Natural killer cell (primary cell): ENCODE results near the gene GALK1. TPM values are rescaled to one million over a fixed set of nuclear protein-coding genes. Genes with fewer than 3 reads are reported as not detected.

Source experiments
- ATAC-seq, 3 donors: fragments of 150-1000 bp in 2 of 3; fragments of 200-7000 bp in 1 of 3; cut with Tn5 transposase; 1 replicate in 1 of 3; 2 replicates in 2 of 3; pipeline ENCODE4 v1.10.0; 2021; ENCODE audit warnings: mild to moderate bottlenecking in 2 of 3, moderate library complexity in 2 of 3
- DNase-seq, 2 donors: peaks; one replicate each; pipeline versions ENCODE4 v3.0.0 to v3.0.0-alpha.2; 2013 to 2021; ENCODE audit warnings: mixed read lengths in 1 of 2
- H3K27ac ChIP-seq: one replicate; pipeline ENCODE4 v1.5.1; 2013; ENCODE audit warnings: mild to moderate bottlenecking, low read length
- H3K27me3 ChIP-seq: one replicate; pipeline ENCODE4 v1.6.1; 2013; ENCODE audit warnings: low read length; ENCODE audit not compliant: control insufficient read depth, insufficient read depth
- H3K36me3 ChIP-seq: one replicate; pipeline ENCODE4 v1.6.1; 2013; ENCODE audit warnings: low read length; ENCODE audit not compliant: control insufficient read depth, insufficient read depth
- H3K4me1 ChIP-seq: one replicate; pipeline ENCODE4 v1.6.1; 2013; ENCODE audit warnings: low read length; ENCODE audit not compliant: control insufficient read depth, insufficient read depth
- H3K4me3 ChIP-seq: one replicate; pipeline ENCODE4 v1.5.1; 2013; ENCODE audit warnings: low read length
- H3K9me3 ChIP-seq: one replicate; pipeline ENCODE4 v1.6.1; 2013; ENCODE audit warnings: low read length; ENCODE audit not compliant: control insufficient read depth, insufficient read depth
- H3K27ac Mint-ChIP-seq, 2 donors: one replicate each; pipeline ENCODE4 v1.8.0; 2022; ENCODE audit warnings: mild to moderate bottlenecking in 2 of 2, mixed read lengths in 2 of 2, moderate library complexity in 1 of 2
- H3K27me3 Mint-ChIP-seq, 2 donors: one replicate each; pipeline ENCODE4 v1.8.0; 2022; ENCODE audit warnings: low read depth in 2 of 2, mixed read lengths in 2 of 2
- H3K36me3 Mint-ChIP-seq: one replicate; pipeline ENCODE4 v1.8.0; 2022; ENCODE audit warnings: mixed read lengths
- H3K4me1 Mint-ChIP-seq, 2 donors: one replicate each; pipeline ENCODE4 v1.8.0; 2022; ENCODE audit warnings: mixed read lengths in 2 of 2
- H3K4me3 Mint-ChIP-seq: one replicate; pipeline ENCODE4 v1.8.0; 2022; ENCODE audit warnings: mild to moderate bottlenecking, moderate library complexity, mixed read lengths
- H3K9me3 Mint-ChIP-seq, 2 donors: one replicate each; pipeline ENCODE4 v1.8.0; 2022; ENCODE audit warnings: mixed read lengths in 2 of 2
- WGBS: methylation state at CpG from one replicate; pipeline ENCODE4 v1.1.7; 2013; ENCODE audit warnings: missing lambda C conversion rate; ENCODE audit not compliant: insufficient coverage; 5-methylcytosine and 5-hydroxymethylcytosine counted together
- intact Hi-C: fragments of 100-400 bp; cut with micrococcal nuclease; formaldehyde crosslinking; loops from one replicate; pipeline ENCODE4 v1.14.2; 2022
- total RNA-seq, 4 donors: library from RNA; stranded (reverse); fragments of 120-200 nt in 1 of 4; gene quantifications; one replicate each; pipeline versions ENCODE4 v1.2.3 to v1.2.4, GENCODE V29; 2013 to 2022
- TF ChIP-seq, protein P1 (sequence below): fragments of 200-600 bp; IDR thresholded peaks from one replicate; pipeline ENCODE4 v1.8.0; 2022; ENCODE audit warnings: antibody characterized with exemption

The GALK1 gene
- total RNA-seq, 3 donors from 2014 or later (not counting 1 experiment from before 2014, with no cell fraction given) = 11.9 to 15.9 (median 12.6) TPM

DNA sequence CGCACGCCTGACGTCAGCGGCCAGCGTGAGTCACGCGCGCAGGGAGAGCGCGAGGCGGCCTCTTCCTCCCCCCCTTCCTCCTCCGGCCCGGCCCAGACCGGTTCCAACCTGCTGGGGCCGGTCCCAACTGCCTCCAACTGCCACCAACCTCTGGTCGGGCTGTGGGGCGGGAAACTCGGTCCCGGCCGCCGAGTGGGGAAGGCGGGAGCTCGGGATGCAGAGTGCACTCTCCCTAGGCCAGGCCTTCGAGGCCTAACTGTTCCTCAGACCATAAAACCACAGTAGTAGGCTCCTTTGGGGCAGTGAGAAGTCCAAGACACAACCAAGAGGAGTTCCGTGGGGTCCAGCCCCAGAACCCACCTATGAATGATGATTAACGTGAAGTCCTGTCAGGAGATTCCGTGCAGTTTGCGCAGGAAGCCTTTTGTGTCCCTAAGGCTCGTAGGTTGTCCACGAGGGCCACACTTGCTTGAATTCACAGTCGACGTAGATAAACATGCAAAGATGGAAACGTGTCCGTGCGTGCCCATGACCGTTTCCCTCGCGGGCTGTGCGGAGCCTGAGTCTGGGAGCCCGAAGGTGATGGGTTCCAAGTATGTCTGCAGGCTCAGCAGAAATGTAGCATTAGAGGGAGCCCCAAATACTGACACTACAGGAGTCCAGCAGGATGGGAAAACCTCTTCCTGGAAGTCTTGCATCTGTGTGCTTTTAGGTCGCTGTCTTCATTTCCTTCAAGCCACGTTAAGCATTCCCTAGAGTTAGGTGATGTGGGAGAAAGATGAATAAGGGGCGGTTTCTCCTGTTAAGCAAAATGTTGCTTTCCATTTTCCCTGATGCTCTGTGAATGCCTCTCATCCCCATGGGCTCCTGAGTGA lies 20.3 kb upstream of the GALK1 start:
- peaks cover 36 to 40% of the 10 kb centered on the region in 2 donors for H3K4me1 Mint-ChIP-seq

DNA sequence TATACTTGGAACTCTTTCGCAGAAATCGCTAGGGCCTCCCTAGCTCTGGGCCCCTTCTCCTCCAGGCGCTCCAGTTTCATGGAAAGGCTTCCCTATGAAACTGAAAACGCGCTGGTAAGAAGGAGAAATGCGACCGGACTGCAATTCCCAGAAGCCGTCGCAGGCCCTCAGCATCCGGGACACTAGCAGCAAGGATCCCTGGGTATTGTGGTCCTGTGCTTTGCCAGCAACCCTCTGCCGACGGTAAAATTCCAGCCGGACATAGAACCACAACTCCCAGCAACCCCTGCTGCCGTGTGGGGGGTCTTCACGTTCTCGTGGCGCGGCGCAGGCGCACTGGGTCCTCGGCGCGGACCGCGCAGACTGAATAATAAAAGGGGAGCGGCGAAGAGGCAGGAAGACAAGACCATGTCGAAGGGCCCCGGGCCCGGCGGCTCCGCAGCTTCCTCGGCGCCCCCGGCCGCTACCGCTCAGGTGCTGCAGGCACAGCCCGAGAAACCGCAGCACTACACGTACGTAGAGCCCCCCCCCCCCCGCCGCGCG lies 19.6 kb upstream of the GALK1 start, which contains the start of gene UNK:
UNK (plus strand) TSS at position 334 of the 543 bp plus-strand sequence; CDS start at position 409, 75 bp downstream.
- Mint-ChIP-seq H3K27ac (peak within 1 kb of the TSS; percentile 97 to 99), H3K4me3 (peak within 1 kb of the TSS; percentile 93), H3K4me1 (peaks cover 43 to 46% of the 10 kb centered on the region in 2 donors), H3K9me3 (no peaks in the 10 kb centered on the region), H3K27me3 (peaks cover 0 to 3% of the 10 kb centered on the region in 2 donors), H3K36me3 (peaks cover 4% of the 10 kb centered on the region)
- ATAC-seq (peak; percentile 71 to 87 (median 74)), DNase-seq (peak; percentile 93 to 98)
- intact Hi-C loops = loop anchor here (1.0 to 10.0 kb wide), 4 partner anchors 48 to 943 kb away; partner anchors contain the start of genes JMJD6, METTL23, UBALD2 and WBP2
- H3K27me3 ChIP-seq = no peaks in the 10 kb centered on the region
- H3K4me3 ChIP-seq = peak within 1 kb of the TSS; percentile 47
- H3K4me1 ChIP-seq = peaks cover 35% of the 10 kb centered on the region
- H3K27ac ChIP-seq = peak within 1 kb of the TSS; percentile 96
- WGBS = under 1% methylated on average over 41 of the region's 45 CpGs
- TF ChIP-seq, protein P1, sequence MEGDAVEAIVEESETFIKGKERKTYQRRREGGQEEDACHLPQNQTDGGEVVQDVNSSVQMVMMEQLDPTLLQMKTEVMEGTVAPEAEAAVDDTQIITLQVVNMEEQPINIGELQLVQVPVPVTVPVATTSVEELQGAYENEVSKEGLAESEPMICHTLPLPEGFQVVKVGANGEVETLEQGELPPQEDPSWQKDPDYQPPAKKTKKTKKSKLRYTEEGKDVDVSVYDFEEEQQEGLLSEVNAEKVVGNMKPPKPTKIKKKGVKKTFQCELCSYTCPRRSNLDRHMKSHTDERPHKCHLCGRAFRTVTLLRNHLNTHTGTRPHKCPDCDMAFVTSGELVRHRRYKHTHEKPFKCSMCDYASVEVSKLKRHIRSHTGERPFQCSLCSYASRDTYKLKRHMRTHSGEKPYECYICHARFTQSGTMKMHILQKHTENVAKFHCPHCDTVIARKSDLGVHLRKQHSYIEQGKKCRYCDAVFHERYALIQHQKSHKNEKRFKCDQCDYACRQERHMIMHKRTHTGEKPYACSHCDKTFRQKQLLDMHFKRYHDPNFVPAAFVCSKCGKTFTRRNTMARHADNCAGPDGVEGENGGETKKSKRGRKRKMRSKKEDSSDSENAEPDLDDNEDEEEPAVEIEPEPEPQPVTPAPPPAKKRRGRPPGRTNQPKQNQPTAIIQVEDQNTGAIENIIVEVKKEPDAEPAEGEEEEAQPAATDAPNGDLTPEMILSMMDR = no peak
- H3K36me3 ChIP-seq = no peaks in the 10 kb centered on the region
- no peaks in the 10 kb centered on the region for H3K9me3 ChIP-seq

More for the DNA sequence above, 20.3 kb upstream of the GALK1 start:
- peak; percentile 69 to 91 for DNase-seq
- H3K27me3 ChIP-seq = no peaks in the 10 kb centered on the region
- Mint-ChIP-seq H3K9me3 (no peaks in the 10 kb centered on the region), H3K36me3 (no peaks in the 10 kb centered on the region), H3K4me3 (peak overlapping the region; percentile 93), H3K27ac (peak overlapping the region; percentile 97 to 99), H3K27me3 (no peaks in the 10 kb centered on the region)
- peak overlapping the region; percentile 47 for H3K4me3 ChIP-seq
- peak overlapping the region; percentile 96 for H3K27ac ChIP-seq
- TF ChIP-seq, protein P1 = no peak
- 8% methylated on average over 43 of the region's 43 CpGs for WGBS
- peaks cover 35% of the 10 kb centered on the region for H3K4me1 ChIP-seq
- ATAC-seq = peak; percentile 63 to 88 (median 76)
- no peaks in the 10 kb centered on the region for H3K36me3 ChIP-seq
- no peaks in the 10 kb centered on the region for H3K9me3 ChIP-seq
- intact Hi-C loops = loop anchor here (10.0 kb wide), 1 partner anchor 480 kb away; the partner anchor contains the start of gene UBALD2

DNA sequence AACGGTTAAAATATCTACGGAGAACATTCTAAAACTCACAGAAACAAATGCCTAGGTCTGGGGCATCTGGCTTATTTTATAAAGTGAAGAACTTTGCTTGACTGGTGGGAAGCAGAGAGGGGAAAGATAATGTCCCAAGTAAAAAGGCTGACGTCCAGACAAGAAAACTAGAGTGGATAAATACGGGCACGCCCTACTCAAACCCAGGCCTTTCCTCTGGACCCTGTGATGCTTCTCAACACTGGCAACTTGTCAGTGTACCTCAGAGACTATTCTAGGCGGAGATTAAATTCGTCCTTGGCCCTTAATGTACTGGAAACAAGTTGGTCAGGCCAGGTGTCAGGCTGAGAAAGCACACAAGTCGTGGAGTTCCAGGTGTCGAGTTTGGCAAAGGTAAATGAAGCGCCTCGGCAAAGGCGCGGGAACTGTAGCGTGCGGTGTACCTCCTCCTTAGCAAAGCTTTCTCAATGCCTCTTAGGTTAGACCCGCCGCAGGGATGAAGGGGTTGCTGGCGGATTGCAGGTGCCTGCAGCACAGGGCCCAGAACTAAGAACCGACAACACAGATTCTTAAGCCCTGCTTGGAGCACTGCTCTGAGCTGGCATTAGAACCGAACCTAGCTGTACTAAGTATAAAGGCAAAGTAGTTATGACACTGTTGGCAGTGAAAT lies 18.9 kb upstream of the GALK1 start:
- ATAC-seq = peak in 1 of 3 donors; percentile 1
- peak overlapping the region; percentile 96 for H3K27ac ChIP-seq
- H3K36me3 ChIP-seq = peaks cover under 1% of the 10 kb centered on the region
- H3K36me3 Mint-ChIP-seq = peaks cover 8% of the 10 kb centered on the region
- peaks cover 45 to 48% of the 10 kb centered on the region in 2 donors for H3K4me1 Mint-ChIP-seq
- peak overlapping the region; percentile 97 to 99 for H3K27ac Mint-ChIP-seq
- peaks cover 35% of the 10 kb centered on the region for H3K4me1 ChIP-seq
- H3K4me3 Mint-ChIP-seq = peak overlapping the region; percentile 93
- H3K9me3 ChIP-seq = no peaks in the 10 kb centered on the region
- intact Hi-C loops = loop anchor here (1.0 to 10.0 kb wide), 4 partner anchors 48 to 943 kb away; partner anchors contain the start of genes JMJD6, METTL23, UBALD2 and WBP2
- DNase-seq = no peak
- peaks cover 0 to 4% of the 10 kb centered on the region in 2 donors for H3K27me3 Mint-ChIP-seq
- TF ChIP-seq, protein P1 = no peak
- H3K27me3 ChIP-seq = no peaks in the 10 kb centered on the region
- peak overlapping the region; percentile 47 for H3K4me3 ChIP-seq
- 68% methylated on average over 20 of the region's 20 CpGs for WGBS
- H3K9me3 Mint-ChIP-seq = no peaks in the 10 kb centered on the region
